A673 (cell line): ENCODE data around the gene SPDEF.

Source experiments
- EZH2 ChIP-seq: fragments of 200-600 bp; sonication (generic); IDR thresholded peaks from 2 replicates; pipeline ENCODE4 v1.6.1; 2017; ENCODE audit warnings: borderline replicate concordance, low read depth, mild to moderate bottlenecking, mixed read lengths, antibody characterized with exemption, low read length; ENCODE audit not compliant: poor library complexity, severe bottlenecking
- TF ChIP-seq, protein P1 (sequence below): fragments of 300-800, 200-600 bp; sonication (generic); conservative IDR thresholded peaks from 2 replicates; pipeline ENCODE4 v1.5.1; 2017; ENCODE audit warnings: low read depth, mild to moderate bottlenecking, antibody characterized with exemption, low read length, moderate library complexity, mixed read lengths

GRCh38 chr6:34552620-34553019, 3.5 kb downstream of the SPDEF start:
- TF ChIP-seq EZH2, result no peak
- TF ChIP-seq, protein P1, sequence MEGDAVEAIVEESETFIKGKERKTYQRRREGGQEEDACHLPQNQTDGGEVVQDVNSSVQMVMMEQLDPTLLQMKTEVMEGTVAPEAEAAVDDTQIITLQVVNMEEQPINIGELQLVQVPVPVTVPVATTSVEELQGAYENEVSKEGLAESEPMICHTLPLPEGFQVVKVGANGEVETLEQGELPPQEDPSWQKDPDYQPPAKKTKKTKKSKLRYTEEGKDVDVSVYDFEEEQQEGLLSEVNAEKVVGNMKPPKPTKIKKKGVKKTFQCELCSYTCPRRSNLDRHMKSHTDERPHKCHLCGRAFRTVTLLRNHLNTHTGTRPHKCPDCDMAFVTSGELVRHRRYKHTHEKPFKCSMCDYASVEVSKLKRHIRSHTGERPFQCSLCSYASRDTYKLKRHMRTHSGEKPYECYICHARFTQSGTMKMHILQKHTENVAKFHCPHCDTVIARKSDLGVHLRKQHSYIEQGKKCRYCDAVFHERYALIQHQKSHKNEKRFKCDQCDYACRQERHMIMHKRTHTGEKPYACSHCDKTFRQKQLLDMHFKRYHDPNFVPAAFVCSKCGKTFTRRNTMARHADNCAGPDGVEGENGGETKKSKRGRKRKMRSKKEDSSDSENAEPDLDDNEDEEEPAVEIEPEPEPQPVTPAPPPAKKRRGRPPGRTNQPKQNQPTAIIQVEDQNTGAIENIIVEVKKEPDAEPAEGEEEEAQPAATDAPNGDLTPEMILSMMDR, result no peak
